Measurements from ENCODE around the gene DNAJB8.

DNAJB8 gene

DNA sequence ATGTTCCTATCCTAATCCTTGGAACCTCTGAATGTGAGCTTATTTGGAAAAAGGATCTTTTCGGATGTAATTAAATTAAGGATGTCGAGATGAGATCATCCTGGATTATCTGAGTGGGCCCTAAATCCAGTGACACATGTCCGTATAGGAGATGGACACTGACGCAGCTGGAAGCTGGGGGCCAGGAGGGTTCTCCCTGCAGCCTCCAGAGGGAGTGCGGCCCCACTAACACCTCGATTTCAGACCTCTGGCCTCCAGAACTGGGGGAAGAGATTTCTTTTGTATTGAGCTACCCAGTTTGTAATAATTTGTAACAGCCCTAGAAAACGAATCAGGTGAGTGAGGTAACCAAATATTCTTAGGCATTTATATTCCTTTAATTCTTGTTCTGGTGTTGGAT is 2.5 kb downstream of the DNAJB8 start:
- no peak for DNase-seq (ENCODE audit: low read depth)

DNA sequence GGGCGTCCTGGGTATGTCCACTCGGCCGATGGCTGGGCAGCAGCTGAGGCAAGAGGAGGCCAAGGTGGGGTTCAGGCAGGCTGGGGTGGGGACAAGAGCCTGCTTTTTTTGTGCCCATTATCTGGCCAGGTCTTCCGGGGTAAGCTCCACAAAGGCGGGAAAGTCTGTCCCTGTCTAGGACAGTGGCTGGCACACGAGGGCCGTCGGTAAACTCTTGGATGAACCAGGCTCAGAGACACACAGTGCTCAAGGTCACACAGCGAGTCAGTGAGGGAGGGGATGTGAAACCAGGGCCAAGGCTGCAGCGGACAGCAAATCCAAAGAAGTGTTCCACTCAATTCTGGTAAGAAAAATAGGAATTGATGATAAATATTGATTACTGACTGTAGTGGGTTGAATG is 2.9 kb downstream of the DNAJB8 start:
- DNase-seq (ENCODE audit: low read depth) = no peak

DNA sequence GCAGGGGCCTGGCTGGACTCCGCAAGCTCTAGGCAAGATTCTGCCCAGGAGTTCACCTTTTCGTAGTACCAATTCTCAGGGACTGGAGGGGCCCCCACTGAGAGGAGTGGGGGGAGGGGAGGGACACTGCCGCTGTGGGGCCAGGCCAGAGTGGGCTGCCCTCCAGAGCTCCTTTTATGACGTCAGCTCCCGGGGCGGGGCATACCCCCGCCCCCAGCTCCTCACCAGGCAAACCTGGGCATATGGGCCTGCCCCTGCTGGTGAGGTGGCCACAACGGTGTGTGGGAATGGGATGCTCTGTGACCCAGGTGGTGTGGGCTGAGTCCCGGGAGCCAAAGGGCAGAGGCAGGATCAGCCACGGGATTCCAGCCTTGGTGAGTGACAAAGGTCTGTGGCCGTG is 3.3 kb downstream of the DNAJB8 start:
- DNase-seq (ENCODE audit: low read depth) = no peak

DNA sequence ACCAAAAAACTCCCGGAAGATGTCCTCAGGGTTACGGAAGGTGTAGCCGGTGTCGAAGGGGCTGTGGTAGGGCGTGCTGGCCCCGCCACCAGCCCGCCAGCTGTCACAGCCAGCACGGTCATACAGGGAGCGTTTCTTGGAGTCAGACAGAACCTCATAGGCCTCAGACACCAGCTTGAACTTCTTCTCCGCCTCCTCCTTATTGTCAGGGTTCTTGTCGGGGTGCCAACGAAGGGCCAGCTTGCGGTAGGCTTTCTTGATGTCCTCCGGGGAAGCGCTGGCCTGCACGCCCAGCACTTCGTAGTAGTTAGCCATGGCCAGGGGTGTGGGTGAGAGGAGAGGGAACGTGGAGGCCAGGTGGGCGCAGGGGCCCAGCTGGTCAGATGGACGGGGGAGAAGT is 3.8 kb downstream of the DNAJB8 start:
- no peak for DNase-seq (ENCODE audit: low read depth)

DNA sequence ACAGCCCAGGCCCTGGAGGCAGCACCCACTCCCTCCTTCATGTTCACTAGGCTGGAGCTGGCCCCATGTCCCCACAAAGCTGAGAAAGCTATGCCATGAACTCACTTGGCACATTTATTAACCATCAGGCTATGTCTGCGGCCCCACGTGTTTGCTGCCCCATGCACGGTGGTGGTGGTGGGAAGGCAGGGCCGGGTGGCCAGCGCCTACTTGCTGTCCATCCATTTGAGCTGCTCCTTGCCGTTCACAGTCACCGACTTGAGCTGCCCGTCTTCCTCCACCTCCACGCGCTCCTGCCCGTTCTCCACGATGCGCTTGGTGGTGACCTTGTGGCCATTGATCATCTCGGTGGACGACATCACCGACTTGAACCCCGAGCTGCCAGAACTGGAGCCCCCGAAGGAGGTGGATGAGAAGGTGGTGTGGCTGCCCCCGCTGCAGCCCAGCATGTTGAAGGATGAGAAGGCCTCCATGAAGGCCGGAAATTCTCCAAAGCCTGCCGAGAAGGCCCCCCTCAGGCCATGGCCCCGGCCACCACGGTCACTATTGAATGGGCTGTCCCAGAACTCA is 4.3 kb downstream of the DNAJB8 start:
- no peak for DNase-seq (ENCODE audit: low read depth)

DNA sequence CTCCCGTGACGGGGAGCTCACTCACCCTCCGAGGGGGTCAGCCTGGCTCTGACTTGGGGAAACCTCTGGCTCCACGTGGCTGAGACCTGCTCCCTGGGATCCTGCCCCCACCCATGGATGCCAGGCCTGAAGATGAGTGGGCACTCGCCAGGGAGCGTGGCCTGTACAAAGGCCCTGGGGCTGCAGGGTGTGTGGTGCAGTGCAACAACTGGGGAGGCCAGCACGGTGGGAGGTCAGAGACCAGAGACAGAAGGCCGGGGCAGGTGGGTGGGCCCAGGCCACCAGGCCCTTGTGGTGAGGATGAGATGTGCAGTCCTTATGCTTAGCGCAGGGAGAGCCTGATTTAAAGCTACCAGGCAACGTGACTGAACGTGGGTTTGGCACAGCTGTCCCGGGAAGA is 5.0 kb downstream of the DNAJB8 start:
- no peak for DNase-seq (ENCODE audit: low read depth)

DNA sequence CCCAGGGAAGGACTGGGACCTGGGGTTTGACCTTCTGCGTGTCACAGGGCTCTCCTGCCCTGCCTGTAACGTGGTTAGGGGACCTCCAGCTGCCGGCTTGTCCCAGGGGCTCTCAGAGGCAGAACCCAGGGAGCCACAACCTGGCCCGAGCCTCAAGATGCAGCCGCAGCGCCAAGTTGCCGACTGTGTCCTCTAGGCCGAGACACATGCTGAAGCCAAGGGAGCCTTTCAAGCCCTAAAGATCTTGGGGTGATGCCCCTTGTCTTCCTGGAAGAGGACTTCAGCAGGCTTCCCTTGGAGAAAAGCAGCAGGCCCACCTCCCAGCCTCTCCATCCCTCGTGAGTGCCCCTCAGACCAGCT is 7.2 kb downstream of the DNAJB8 start:
- DNase-seq (ENCODE audit: low read depth) = no peak

DNA sequence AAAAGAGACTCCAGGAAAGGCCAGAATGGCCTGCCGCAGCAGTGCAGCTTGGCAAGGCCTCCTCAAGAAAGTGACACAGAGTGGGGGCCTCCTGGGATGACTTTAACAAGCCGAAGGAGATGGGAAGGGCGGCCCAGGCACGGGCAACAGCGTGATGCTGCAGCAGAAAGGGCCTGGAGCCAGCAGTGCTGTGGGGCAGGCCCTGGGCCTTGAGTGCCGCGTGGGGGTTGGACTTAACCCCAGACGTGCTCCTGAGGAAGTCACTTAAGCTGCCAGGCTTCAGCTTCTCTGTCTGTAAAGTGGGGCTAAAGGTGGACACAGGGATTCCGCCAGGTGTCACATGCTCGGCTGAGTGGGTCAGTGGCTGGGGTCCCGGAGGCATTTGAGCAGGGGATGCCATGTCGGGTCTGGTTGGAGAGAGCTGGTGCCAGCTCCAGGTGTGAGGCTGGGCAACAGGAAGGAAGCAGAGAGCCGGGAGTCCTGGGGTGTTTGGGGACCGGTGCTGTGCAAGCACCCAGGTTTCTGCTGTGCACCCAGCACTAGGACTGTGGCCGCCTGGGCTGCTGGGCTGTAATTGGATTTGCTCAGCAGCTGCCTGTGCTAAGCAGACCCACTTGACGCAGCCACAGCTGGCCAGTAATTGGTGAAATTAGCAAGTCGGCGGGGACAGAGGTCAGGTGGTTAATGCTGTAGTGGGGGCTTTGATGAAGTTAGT is 7.8 kb downstream of the DNAJB8 start:
- DNase-seq (ENCODE audit: low read depth) = no peak

DNA sequence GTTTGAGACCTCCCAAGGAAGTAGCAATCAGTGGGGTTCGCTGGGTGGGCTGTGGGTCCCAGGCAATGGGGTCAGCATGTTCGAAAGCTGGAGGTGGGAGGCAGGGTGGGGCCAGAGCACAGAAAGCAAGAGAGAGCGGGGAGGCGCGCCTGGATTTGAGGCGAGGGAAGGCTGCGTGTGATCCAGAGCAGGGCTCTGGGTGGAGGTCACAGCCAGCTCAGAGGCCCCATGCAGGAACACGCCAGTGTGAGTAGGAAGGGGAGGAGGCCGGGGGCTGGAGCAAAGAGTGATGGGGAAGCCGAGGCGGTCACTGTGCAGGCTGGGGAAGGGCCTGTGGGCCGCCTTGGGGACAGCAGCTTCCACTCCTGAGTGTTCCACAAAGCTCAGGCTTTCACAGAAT is 8.8 kb downstream of the DNAJB8 start:
- DNase-seq (ENCODE audit: low read depth) = no peak

DNA sequence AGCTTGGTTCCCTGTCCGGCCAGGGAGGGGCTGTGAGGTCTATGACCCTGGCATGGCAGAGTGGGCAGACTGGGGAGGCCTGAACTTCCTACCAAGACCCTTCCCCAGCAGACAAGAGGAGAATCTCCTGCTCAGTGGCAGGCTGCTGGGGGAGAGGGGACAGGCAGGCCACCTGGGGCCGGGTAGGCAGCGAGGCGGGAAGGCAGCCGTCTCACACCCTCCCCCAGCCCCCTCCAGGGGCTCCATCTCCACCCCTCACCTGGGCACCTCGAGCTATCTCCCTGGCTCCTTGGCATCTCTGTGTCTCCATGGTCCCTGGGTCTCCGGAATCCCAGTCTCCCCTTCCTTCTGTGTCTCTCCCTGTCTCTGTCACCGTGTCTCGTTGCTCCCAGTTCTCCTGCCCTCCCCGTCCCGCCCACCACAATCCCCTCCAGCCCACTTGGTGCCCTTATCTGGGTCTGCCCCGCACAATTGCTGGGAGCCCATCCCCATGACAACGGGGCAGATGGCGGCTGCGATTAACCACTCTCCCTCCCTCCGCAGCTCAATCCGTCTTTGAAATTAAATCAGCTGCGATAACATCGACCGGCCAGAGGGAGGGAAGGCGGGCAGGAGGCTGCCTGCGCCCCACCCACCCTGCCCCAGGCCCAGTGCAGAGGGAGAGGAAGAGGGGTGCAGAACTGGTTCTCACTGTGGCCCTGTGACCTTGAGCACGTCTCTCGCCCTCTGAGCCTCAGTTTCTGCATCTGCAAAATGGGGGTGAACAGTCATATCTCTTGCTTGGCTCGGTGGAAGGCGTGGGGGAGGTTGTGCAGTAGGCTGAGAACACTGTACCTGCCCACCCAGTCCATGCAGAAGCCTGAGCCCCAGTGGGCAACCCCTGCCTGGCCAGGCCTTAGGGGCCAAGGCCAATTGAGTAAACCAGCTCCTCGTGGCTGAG is 9.6 kb downstream of the DNAJB8 start:
- DNase-seq (ENCODE audit: low read depth) = no peak

DNA sequence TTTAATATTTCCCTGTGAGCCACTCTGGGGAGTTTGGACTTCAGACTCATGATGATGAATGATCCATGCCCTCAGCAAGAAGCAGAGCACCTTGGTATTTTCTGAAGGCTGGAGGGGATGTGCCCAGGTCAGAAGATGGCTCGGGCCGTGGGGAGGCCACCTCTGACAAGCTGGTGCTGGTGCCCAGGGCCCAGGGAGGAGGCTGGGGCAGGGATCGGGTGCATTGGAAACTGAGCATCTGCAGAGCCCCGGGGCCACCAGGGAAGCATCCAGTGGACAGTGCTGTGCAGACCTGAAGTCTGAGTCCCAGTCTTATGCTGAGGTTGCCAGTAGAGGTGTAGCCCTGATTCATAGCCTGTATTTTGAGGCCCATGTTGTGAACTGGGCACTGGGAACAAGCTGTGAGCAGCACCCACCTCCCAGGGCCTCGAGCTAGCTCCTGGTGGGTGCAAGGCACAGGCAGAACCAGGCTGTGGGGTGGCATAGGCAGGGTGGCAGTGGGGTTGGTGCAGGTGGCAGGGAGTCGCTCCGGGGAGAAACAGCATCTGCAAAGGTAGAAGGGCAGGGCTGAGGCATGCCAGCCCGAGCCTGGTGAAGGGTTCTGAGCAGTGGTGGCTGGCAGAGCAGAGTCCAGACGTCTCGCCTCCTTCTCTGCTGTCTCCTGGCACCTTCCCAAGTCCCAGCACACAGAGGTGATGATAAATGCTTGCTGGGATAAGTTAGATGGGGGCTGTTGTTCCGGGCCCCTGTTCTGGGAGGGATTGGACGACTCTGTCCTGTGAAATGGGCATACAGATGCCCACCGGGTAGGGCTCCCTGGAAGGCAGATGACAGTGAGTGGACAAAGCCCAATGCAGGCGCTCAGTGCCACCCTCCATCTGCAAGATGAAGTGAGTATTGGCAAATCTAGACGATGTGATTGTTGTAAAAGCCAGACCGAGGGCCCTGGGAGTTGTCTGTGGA is 10.6 kb downstream of the DNAJB8 start:
- no peak for DNase-seq (ENCODE audit: low read depth)

DNA sequence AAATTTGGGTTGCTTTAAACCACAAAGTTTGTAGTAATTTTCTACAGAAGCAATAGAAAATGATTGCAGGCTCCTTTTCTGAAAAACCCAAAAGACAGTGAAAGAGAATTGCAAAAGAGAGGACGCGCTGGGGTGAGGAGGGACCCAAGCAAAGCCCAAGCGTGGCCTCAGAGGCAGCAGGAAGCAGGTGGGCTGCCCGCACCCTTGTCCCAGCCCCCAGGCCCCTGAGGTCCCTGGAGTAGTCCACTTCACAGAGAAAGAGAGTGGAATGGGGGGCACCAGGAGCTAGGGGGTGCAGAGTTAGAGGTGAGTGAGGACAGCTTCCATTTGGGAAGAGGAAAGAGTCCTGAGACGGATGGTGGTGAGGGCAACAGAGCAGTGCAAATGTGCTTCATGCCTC is 11.6 kb downstream of the DNAJB8 start:
- no peak for DNase-seq (ENCODE audit: low read depth)

DNA sequence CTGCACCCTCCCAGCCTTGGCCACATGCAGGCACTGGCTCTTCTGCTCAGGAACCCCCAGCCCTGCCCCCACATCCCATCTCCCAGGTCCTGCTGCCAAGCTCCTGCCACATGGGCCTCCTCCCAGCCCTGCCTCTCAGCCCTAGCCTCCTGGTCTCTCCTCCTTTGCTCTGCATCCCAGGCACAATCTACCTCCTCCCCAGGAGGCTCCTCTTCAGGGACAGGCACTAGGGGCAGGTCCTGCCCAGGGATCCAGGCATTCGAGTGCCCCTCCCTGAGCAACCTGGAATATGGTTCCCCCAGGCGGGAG is 12.4 kb downstream of the DNAJB8 start:
- no peak for DNase-seq (ENCODE audit: low read depth)

DNA sequence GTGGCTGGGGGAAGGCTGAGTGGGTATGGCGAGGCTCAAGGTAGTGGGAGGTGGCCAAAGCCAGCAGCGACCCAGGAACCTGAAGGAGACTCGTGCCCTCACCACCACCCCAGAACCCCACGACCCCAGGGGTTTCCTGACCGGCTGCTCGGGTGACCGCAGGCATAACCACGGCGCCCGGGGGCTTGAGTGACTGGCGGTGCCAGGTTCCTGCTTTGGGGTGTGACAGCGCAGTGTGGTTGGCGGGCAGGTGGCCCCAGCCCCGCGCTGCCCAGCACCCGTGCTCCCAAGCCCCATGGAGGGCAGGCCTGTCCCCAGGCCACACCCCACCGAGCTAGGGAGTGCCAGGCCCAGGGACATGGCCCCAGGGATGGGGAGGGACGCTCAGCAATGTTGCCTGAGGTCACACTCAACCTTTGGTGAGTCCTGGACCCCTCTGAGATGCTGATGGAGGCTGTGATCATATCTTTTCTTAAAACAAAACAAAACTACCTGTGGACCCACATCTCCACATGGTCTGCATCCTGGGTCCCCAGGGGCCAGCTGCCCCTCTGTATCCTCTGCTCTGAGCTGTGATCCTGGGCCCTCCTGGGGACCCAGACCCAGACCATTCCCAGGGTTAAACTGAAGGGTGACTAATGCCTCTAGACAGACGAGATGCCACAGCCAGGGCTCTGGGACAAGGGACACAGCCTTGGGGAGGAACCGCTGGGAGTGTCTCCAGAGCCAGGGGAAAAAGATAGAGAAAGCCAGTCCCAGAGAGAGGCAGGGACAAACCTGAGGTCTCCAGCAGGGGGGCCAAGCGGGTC is 13.0 kb downstream of the DNAJB8 start:
- DNase-seq (ENCODE audit: low read depth) = no peak

DNA sequence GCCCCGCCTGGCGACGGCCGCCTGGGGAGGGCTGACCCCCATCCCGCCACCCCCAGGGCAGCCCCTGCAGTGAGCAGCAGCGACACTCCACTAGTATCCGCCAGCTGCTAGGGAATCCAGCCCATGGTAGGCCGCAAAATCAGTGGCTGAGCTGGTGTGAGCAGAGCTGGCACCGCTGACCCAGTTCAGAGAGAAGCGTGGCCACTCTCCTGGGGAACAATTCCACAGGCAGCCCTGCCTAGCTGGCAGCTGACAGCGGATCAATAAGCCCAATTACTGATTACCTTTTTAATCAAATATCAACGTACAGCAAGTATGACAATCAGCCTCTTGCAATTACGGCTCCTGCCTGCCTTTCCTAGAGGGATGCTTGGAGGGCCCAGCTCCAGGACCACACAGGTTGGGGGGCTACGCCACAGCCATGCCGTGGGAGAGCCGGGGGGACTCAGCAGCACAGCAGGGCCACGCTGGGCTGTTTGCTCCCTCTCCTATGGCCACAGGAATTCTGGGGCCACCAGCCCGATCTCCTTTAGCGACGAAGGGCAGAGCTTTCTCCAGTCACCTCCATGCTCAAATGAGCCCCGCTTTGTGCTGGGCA is 13.9 kb downstream of the DNAJB8 start:
- no peak for DNase-seq (ENCODE audit: low read depth)

DNA sequence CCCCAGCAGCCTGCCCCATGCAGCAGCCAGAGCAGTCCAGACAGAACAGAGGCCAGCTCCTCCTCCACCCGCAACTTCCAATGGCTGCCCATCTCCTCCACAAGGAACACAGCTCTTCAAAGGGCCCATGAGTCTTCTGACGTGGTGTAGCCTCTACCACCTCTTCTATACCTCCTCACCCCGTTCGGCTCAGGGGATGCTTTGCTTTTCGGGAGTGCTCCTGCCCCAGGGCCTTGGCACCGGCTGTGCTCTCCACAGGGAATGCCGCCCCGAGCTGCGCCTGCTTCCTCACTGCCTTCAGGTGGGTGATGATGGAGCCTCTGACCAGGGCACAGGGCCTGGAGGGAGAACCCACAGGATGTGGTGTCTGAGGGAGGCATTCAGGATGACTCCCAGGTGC is 14.6 kb downstream of the DNAJB8 start:
- no peak for DNase-seq (ENCODE audit: low read depth)

DNA sequence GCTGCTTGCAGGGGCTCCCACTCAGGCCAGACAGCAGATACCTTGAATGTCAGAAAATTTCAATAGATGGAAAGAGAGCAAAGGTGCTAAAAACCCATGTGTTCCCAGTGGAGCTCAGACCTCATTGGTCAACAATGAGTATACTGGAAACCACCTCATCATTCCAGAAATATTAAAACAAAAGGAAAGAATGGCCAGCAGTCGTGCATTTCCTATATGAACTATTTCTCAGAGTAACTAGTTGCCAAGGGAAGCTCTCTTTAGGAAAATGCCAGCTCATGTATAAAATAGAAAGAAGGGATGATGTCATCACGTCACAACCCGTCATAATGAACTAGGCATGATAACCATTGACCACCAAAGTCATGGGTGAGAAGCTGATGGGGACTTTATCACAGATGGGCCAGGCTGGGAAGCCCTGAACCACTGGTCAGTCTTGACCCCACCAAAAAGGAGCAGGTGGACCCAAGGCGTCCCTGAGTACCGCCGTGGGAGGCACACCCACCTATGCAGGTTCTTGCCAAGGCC is 17.5 kb downstream of the DNAJB8 start:
- DNase-seq (ENCODE audit: low read depth) = no peak

DNA sequence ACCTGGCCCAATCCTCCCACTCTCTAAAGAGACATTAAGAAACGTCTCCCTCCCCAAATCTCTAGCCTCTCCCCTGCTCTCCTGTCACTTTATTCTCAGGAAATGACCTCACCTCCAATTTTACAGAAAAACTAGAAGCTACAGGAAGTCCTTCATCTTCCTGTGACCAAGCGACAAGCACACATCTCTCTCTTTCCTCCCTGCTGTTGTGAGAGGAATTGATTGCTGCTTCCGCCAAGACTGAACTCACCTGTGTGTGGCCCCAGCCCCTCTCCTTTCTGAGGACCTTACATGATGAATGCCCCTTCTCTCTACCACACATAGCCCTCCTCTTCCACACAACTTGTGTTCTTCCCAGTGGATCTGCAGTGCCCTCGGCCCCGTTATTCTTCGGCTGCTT is 18.2 kb downstream of the DNAJB8 start:
- no peak for DNase-seq (ENCODE audit: low read depth)

DNA sequence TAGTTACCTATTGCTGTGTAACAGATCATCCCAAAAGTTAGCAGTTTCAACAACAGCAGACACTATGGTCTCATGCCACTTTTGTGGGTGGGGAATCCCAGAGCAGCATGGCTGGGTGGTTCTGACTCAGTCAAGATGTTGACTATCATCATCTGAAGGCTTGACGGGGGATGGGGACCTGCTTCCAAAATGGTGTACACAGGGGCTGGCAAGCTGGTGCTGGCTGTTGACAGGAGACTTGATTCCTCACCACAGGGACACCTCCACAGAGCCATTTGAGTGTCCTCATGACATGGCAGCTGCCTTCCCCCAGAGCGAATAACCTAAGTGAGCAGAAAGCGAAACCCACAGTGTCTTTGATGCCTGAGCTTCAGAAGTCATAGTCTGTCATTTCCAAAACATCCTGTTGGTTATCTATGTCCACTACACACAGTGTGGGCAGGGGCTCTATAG is 19.1 kb downstream of the DNAJB8 start:
- no peak for DNase-seq (ENCODE audit: low read depth)

DNA sequence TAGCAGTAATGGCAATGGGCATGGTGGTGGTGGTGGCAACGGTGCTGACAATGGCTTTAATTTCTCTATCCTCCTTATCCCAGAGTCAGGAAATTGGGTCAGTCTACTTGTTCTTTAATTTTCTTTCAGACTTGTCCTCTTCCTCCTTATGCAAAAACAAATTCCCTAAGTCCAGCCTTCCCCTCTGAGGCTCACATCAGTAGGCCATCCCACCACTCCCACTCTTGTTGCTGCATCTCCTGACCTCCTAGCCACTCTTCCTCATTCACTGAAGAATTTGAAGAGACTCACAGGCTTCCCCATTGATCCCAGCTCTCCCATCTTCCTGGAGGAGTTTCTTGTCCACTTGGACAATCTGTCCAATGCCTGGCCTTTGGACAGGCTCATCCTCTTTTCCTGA is 19.9 kb downstream of the DNAJB8 start:
- no peak for DNase-seq (ENCODE audit: low read depth)

DNA sequence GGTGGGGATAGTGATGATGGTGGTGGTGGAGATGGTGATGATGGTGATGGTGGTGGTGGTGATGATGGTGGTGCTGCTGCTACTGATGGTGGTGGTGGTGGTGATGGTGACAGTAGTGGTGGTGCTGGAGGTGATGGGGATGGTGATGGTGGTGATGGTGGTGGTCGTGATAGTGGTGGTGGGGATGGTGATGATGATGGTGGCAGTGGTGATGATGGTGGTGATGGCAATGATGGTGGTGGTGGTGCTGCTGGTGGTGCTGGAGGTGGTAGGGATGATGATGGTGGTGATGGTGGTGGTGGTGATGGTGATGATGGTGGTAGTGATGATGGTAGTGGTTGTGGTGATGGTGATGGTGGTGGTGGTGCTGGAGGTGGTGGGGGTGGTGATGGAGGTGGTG is 21.3 kb downstream of the DNAJB8 start:
- no peak for DNase-seq (ENCODE audit: low read depth)
